HG03097 (cell line): Measurements from ENCODE around the gene ZNF664.

Source experiments
- ATAC-seq: cut with Tn5 transposase; IDR thresholded peaks from one replicate; pipeline ENCODE4 v1.9.1; 2021; ENCODE audit not compliant: unreplicated experiment, low FRiP score

ZNF664 gene

GRCh38 chr12:123972457-123973401 is at the start of gene ZNF664, which contains the start of gene CCDC92:
TSS of gene ZNF664 (plus strand) at chr12:123973215. CDS start at chr12:124012145, 38,930 bp downstream.
TSS of gene CCDC92 (minus strand) at chr12:123972831. CDS start at chr12:123944305, 28,526 bp downstream.
- peak; percentile 71 for ATAC-seq

GRCh38 chr12:123923927-123924326 is 49.1 kb upstream of the ZNF664 start:
- no peak for ATAC-seq

- ATAC-seq = no peak
Measured at GRCh38 chr12:123924539-123924938, 48.5 kb upstream of the ZNF664 start.

GRCh38 chr12:123928274-123928865 is 44.6 kb upstream of the ZNF664 start:
- ATAC-seq = no peak

- no peak for ATAC-seq
Measured at GRCh38 chr12:123928897-123929296, 44.1 kb upstream of the ZNF664 start.

GRCh38 chr12:123929946-123930583 is 43.0 kb upstream of the ZNF664 start:
- no peak for ATAC-seq

- no peak for ATAC-seq
Measured at GRCh38 chr12:123931686-123932321, 41.2 kb upstream of the ZNF664 start.

- ATAC-seq = no peak
Measured at GRCh38 chr12:123933214-123933613, 39.8 kb upstream of the ZNF664 start.

GRCh38 chr12:123934016-123934620 is 38.9 kb upstream of the ZNF664 start:
- ATAC-seq = no peak

- no peak for ATAC-seq
Measured at GRCh38 chr12:123934829-123935228, 38.2 kb upstream of the ZNF664 start.

- ATAC-seq = no peak
Measured at GRCh38 chr12:123935956-123936355, 37.1 kb upstream of the ZNF664 start.

- no peak for ATAC-seq
Measured at GRCh38 chr12:123936471-123936870, 36.5 kb upstream of the ZNF664 start.

GRCh38 chr12:123936956-123937706 is 35.9 kb upstream of the ZNF664 start:
- ATAC-seq = no peak

GRCh38 chr12:123937707-123938591 is 35.1 kb upstream of the ZNF664 start:
- no peak for ATAC-seq

GRCh38 chr12:123938679-123939480 is 34.1 kb upstream of the ZNF664 start:
- no peak for ATAC-seq

- no peak for ATAC-seq
Measured at GRCh38 chr12:123939716-123940626, 33.0 kb upstream of the ZNF664 start.

GRCh38 chr12:123940627-123940966 is 32.4 kb upstream of the ZNF664 start:
- ATAC-seq = no peak
